Stimulated activated CD8-positive, alpha-beta memory T cell treated with anti-CD3 and anti-CD28 coated beads, Interleukin-15, amount 100 ng/mL, for 1 hour (primary cell): ENCODE data around the gene WDR27.
"Not testable (repeated sequence)": the region's sequence is repeated elsewhere in the genome, so short reads cannot be mapped to it uniquely, and the experiment has no call there.

Experiments used
- DNase-seq: peaks from one replicate; pipeline ENCODE4 v3.0.0-alpha.2; 2020; ENCODE audit warnings: low read depth

WDR27 gene

DNA sequence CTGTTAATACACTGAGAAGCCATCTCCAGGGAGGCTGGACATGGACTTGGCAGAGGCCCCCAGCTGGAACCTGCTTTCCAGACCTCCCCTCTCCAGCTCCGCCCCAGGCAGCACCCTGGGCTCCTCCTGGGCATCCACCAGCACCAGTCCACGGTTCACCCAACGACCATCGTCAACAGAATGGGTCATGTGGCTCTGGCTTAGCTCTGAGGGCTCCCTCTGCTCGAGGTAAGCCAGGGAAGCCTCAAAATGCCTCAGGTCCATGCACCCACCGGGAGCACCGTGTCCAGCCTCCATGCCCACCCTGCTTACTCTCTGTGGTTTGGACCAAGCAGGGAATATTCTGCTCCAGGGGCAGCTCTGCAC, 40.5 kb downstream of the WDR27 start:
- no peak for DNase-seq

DNA sequence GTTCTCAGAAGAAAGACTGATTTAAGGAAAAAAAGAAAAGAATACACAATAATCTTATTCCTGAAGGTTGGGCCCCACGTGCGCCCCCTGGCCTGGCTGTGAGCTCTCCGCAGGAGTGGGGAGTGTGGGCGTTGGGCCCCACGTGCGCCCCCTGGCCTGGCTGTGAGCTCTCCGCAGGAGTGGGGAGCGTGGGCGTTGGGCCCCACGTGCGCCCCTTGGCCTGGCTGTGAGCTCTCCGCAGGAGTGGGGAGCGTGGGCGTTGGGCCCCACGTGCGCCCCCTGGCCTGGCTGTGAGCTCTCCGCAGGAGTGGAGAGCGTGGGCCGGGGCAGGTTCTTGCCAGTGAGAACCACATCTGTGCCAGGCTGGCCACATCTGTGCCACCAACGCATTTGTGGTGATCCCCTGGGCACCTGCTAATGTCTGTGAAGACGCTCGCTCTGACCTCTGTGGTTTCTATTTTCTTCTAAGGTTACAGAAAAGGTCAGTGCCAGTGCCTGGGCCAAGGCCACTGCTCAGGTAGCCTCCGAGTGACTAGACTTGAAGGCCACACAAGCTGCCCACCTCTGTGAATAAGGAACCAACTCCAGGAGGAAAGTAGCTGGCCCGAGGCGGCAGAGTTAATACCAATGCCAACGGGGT, 41.0 kb downstream of the WDR27 start:
- DNase-seq = no peak

DNA sequence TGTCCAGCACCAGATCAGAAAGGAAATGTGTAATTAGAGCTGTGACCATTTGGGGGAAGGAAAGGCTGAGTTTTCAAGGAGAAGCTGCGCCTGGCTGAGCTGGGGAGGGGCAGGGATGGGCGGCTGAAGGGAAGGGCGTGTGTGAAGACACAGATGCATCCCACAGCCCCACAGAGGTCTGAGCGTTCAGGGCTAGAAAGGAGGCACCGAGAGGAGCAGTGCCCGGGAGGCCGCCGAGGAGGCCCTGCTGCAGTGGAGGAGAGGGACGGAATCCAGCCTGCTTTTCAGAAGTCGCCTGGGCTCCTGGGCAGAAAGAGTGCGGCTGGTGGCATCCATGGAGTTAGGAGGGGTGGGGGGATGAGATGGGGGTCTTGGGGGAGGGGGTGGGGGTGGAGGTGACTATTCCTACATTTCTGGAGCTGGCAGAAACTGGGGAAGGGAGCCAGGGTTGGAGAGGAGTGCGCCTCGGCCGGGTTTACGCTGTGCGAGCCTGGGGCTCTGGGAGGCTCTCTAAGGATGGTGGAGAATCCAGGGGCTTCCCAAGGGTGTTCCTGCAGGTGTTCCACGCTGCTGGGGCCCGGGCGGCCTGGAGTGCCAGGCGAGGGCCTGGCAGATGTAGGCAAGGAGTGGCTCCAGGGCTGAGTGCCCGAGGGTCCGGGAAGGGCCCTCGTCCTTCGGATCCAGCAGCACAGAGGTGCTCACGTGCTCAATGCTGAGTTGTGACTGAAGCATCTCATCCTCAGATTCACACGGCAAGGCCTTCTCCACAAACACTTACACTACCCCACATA, 41.8 kb downstream of the WDR27 start:
- no peak for DNase-seq

DNA sequence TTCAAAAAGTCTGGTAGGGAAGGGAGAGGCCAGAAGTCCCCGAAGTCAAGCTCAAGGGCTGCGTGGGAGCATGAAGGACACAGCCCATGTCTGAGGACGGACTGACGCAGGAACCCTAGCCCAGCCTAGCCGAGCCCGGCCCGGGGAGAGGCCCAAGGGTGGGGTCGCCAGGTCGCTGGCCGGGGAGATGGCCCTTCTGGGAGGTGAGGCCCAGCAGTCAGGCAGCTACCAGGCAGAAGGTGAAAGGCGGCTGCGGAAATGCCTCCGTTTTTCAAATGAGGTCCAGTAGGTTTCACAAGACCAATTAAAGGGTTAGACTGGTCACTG, 44.6 kb downstream of the WDR27 start:
- DNase-seq = no peak

DNA sequence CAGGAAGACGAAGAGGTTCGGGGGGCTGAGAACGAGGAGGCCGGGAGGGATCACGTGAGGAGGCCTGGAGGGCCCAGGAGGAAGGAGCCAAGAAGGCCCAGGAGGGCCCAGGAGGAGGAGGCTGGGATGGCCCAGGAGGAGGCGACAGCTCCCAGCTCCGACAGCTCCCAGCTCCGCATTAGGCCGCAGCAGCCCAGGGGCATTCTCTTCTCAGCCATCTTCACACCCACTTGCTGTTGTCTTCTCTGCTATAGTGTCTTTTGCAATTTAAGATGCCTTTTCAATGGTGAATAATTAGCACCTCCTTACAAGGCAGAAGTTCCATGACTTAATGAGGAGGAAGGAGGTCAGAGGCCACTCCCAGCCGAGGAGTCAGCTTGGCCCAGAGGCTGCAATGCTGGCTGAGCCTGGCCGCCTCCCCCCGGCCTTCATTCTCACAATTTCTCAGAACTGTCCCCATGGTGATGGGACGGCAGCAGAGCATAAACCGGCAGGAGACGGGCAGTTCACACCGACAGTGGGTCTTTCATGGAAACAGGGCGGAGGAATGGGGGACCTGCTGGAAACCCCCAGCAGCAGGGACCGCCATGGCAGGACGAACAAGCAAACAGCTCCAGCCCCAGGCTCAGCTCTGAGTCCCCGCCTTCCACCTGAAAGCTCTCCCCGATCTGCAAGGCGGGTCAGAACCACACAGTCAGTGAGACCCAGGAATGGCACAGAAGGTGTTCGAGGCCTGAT, 45.1 kb downstream of the WDR27 start:
- no peak for DNase-seq

DNA sequence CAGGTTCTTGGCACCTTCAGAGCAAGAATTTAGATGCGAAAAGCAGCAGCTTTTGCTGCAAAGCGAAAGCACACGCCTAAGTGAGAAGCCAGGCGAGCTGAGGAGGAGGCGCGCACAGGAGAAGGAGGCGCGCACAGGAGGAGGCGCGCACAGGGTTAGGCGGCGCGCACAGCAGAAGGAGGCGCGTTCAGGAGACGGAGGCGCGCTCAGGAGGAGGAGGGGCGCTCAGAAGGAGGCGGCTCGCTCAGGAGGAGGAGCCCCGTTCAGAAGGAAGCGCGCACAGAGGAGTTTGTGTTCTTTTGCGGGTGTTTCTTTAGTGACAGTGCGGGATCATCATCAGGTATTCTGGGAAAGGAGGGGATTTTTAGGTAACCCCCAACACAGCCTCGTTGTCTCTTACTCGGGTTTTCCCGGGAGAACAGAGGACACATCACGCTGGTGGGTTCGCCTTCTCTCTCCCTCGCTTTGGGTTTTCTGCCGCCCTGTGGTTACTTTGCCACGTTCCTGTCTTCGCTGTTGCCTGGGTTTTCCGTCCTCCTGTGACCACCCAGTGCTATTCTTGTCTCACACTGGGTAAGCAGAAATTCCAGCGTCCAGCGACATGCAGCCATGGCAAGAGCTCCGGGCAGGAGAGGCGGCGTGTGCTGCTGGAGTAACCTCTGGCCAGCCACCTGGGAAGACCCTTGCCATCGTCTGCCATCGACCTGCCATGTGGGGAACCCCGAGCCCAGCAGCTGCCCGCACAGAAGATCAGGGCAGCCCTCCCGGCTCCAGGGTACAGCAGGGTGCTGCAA, 47.0 kb downstream of the WDR27 start:
- peak; percentile 28 for DNase-seq

DNA sequence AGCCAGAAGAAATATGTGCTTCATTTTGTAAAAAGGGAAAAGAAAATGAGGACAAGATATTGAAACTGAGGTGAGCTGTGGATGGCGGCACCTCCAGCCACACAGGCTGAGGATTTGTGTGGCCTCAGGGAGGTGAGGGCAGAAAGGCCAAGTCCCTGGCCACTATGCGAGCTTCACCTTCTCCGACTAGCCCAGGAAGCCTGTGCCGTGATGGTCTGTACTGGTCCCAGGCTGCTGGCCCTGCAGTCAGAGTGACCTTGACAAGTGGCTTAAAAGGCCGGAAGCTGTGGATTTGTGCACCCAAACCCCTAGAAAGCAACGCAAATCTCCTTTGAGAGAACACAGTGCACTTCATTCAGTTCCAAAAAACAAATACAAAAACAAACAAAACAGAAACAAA, 48.1 kb downstream of the WDR27 start:
- no peak for DNase-seq

DNA sequence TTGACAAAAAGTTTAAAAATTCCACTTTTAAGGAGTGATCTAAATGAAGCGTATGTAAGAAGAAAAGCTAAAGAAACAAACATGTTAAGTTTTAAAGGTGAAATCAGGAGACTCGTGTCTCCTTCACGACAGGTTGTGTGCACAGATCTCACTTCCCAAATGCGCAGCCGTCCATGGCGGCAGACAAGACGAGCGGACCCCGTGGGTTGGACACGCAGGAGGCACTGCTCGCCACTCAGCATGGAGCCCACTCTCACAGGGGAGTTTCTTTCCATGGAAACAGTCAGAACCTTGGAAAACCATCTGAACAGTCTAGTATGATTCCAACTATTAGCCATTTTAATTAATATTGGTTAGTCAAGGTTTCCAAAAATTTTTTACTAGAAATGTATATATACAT, 48.9 kb downstream of the WDR27 start:
- no peak for DNase-seq

DNA sequence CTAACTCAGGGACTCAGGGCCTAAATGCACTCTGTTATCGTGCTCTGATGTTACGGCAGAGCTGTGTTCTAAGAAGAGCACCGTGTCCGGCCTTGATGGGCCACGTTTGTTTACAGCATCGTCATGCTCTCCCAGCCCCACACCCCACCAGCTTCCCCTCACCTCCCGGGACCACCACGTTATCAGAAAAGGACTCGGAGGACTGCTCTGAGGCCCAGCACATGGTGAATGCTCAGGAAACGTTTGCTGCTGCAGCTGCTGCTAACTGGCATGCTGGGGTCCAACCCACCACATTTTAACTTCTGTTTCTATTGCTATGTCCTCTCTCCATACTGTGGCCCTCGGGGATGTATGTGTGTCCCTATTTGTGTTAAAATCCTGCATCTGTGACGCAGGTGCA, 50.3 kb downstream of the WDR27 start:
- no peak for DNase-seq

DNA sequence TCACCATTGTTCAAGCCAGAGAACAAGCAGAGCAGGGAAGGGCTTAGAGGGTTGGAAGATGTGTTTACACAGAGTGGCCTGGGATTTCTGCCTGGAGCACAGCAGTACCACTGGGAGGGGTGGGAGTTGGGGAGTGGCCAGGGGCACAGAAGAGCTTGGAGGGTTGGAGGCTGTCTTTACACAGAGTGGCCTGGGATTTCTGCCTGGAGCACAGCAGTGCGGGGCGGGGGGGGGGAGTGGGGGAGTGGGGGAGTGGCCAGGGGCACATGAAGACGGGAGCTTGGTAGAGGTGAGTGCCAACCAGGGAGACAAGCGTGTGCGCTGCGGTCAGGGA, 50.9 kb downstream of the WDR27 start:
- no peak for DNase-seq

DNA sequence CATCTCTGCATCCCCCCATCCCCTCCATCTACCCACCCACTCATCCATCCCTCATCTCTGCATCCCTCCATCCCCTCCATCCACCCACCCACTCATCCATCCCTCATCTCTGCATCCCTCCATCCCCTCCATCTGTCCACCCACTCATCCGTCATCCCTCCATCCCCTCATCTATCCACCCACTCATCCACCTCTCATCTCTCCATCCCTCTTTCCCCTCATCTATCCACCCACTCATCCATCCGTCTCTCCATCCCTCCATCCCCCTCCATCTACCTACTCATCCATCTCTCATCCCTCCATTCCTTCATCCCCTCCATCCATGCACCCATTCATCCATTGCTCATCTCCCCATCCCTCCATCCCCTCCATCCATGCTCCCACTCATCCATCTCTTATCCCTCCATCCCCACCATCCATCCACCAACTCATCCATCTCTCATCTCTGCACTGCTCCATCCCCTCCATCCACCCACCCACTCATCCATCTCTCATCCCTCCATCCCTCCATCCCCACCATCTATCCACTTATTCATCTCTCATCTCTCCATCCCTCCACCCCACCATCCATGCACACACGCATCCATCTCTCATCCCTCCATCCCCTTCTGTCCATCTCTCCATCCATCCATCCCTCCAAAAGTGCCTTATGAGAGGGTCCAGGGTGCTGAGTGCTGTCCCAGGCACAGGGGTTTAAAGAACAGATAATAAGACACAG, 51.4 kb downstream of the WDR27 start:
- DNase-seq = no peak

DNA sequence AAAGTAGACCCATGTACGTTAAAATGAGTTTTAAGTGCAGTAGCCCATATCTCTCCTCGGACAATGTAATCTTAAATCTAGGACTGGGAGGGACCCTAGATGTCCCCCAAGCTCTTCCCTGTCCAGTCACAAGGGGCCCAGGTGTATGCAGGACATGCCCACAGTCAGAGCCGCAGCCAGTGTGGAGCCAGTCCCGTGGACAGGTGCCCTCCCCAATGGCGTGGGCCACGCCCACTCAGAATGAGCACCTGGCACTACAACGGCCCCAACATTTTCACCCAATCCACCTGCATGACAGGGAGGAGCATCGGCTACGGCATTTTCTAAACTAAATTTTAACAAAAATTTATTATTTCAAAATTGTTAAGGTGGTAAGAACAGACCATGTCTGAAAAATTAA, 53.2 kb downstream of the WDR27 start:
- no peak for DNase-seq

DNA sequence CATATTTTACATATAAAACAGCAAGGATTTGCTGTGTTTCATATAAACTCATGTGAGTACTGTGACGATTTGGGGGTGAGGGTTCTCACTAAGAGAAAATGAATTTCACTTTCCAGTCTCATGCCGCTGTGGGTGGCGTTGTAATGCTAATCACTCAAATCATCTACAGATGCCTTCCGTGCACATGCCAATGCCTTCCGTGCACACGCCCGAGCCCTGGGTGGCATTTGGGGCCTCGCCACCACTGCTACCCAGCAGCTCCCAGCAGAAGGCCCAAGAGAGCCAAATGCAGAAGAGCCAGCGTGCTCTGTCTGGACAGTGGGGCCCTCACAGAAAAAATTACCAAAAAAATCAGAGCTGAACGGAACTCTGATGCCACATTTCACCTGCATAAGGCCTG, 53.7 kb downstream of the WDR27 start:
- no peak for DNase-seq

DNA sequence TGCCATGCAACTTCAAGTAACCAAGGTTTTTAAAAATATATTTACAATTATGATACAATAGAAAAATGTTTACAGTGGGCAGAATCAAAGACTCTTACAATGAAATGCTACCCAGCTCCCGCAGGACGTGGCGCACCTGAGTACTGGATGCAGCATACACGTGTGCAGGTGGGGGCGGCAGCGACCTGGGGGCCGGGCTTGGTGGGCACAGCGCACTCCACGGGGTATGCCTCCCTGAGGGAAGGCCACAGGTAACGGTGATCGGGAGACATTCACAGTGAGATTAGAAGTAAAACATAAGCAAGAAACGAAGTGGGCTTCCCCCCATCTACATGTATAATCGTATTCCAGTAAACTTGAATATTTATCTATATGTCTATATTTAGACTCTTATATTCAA, 54.2 kb downstream of the WDR27 start:
- no peak for DNase-seq

DNA sequence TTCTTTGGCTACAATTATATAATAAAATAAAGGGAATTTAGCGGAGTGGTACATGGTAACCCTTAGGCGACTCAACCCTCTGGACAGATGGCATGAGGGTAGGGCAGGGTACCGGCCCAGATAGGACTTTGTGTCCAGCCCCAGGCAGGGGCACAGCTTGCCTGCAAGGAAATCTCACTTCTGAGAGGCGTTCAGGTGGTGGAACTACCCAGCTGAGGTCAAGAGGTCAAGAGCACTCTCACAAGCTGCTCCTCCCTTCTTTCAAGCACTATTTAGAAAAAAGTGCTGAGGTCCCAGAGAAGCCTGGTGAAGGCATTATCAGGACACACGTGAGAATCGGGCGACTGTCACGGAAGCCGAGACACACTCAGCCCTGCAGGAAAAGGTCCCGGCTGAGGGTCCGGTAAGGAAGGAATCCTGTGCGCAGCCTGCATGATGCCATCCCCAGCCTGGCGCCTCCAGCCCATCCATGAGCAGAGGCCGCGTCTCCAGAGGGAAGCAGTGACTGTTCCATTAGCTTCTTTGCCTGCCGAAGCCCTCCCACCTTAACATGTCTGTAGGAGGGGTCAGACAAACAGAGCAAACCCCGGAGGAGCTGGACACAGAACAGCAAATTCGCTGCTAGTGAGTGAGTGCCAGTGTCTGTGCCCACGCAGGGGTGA, 54.8 kb downstream of the WDR27 start:
- no peak for DNase-seq

DNA sequence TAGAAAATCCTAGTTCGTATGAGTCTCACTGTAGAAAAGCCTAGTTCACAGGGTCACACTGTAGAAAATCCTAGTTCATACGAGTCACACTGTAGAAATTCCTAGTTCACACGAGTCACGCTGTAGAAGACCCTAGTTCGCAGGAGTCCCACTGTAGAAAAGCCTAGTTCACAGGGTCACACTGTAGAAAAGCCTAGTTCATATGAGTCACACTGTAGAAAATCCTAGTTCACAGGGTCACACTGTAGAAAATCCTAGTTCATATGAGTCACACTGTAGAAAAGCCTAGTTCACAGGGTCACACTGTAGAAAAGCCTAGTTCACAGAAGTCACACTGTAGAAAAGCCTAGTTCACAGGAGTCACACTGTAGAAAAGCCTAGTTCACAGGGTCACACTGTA, 56.4 kb downstream of the WDR27 start:
- DNase-seq = not testable (repeated sequence)

DNA sequence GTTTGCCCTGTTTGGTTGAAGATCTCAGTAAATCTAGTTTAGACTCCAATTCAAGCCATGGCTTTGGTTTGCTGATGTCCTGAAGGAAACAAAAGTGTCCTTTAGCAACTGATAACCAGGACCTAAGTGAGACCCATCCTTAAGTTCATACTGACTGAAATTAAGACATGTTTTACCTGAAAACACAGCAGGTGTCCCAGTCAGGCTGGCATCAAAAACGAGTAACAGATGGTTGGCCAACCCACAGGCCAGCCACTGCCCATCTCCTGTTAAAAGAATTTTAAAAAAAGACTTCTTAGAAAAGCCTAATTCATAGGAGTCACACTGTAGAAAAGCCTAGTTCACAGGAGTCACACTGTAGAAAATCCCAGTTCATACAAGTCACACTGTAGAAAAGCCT, 58.3 kb downstream of the WDR27 start:
- no peak for DNase-seq

DNA sequence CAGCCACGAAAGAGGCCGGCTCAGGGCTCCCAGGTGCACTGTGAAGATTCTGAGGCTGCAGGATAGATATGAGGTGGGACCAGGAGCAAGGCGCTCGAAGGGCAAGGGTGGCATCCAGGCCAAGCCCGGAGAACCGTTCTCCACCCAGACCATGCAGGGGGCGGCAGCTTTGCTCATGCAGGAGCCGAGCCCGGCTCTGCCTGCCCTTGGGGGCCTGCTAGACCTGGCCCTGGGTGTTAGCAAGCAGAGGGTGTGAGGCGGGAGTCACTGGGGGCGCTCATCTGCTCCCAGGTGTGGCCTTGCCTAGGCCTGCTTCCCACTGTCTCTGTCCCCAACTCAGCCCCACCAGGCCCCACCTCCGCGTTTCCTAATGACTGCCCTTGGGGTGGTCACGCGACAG, 59.4 kb downstream of the WDR27 start:
- DNase-seq = no peak

DNA sequence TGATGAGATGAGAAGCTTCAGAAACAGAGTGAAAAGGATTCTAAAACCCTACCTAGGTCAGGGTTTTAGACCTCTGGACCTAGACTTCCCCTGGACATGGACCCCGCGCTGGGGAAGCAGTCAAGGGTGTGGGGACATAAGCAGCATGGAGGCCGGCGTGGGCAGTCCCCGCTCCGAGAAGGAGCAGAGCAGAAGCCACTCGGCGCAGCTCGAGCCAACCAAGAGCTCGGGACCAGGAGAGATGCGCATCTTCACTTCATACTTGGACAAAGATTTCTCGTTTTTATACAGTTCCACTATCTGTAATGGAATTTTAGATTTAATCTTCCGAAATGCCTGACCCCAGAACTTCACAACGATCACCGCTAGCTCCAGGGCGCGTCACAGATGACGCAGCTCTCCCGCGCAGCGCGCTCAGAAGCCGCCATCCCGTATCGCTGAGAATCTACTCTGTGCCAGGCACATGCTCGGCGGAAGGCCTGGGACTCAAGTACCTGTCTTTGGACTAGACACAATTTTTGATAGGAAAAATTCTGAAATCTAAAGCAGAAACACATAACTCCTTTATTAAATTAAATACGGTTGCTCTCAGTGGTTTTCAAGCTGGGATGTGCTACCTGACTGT, 60.3 kb downstream of the WDR27 start:
- no peak for DNase-seq

DNA sequence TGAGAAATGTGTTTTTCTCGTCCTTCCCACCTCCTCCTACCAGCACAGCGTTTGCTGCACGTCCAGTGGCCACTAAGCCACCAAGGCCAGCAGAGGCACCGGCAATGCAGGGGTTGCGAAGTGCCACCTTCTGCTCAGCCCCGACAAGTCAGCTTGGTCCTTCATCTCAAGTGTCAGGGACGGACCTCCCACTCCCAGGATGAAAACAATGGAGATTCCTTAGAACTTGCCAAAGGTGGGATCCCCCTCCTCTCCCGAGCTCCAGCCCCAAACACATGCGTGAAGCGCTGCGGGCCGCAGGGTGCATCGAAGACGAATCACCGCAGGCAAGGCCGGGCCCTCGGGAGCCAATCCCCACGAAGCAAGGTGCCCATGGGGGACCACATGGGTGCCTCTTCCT, 60.8 kb downstream of the WDR27 start:
- no peak for DNase-seq

DNA sequence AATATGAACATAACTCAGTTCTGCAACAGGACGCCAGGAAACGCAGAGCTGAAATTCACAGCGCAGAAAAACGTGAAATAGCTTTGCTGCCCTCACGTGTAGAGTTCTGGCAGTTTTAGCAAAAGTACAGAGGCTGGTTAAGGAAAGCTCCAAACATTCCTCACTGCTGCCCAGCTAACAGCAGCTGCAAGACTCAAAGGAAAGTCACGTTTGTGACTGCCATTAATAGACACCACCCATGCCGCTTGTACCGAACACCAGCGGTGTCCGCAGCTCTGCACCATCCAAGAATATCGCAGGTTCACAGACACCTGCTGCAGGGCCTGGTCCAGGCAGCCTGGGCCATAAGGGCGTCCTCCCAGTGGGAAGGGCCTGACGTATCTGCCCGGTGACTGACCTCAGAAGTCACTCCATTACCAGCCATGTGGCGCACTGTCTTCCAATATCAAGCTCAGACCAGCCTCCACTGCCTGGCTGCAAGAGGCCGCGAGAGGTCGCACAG, 61.4 kb downstream of the WDR27 start:
- no peak for DNase-seq
